Esophagus muscularis mucosa (tissue), 4 donors: ENCODE measurements around the gene GJC1. TPM values are rescaled to one million over a fixed set of nuclear protein-coding genes. Genes with fewer than 3 reads are reported as not detected.

ENCODE experiments used
- DNase-seq: peaks from one replicate; pipeline ENCODE4 v3.0.0-alpha.2; 2017; ENCODE audit errors: extremely low spot score
- H3K27ac ChIP-seq, 4 donors: fragments of 200-600 bp; sonication (generic); replicated peaks in 1 of 4; 1 replicate in 3 of 4; 2 replicates in 1 of 4; pipeline ENCODE4 v1.5.1; 2016 to 2019; ENCODE audit warnings: mild to moderate bottlenecking in 1 of 4
- H3K27me3 ChIP-seq, 4 donors: fragments of 200-600 bp; sonication (generic); one replicate each; pipeline versions ENCODE4 v1.5.1 to v1.6.0; 2016 to 2019
- H3K36me3 ChIP-seq, 4 donors: fragments of 200-600 bp; sonication (generic); one replicate each; pipeline ENCODE4 v1.5.1; 2016 to 2019
- H3K4me1 ChIP-seq, 4 donors: fragments of 200-600 bp; sonication (generic); one replicate each; pipeline ENCODE4 v1.5.1; 2016 to 2019
- H3K4me3 ChIP-seq, 4 donors: fragments of 200-600 bp; sonication (generic); 1 replicate in 2 of 4; 2 replicates in 2 of 4; pipeline ENCODE4 v1.5.1; 2016 to 2019; ENCODE audit warnings: mild to moderate bottlenecking in 4 of 4, moderate library complexity in 1 of 4
- H3K9me3 ChIP-seq, 4 donors: fragments of 200-600 bp; sonication (generic); 1 replicate in 3 of 4; 2 replicates in 1 of 4; pipeline ENCODE4 v1.5.1; 2016 to 2019
- EP300 ChIP-seq: sonication (generic); formaldehyde crosslinking; IDR thresholded peaks from one replicate; pipeline ENCODE4 v1.6.1; 2017; ENCODE audit warnings: antibody characterized with exemption
- POLR2A ChIP-seq: fragments of 450-650 bp; IDR thresholded peaks from one replicate; pipeline ENCODE4 v1.6.1; 2017; ENCODE audit warnings: antibody characterized with exemption, moderate library complexity, mild to moderate bottlenecking, low read depth
- POLR2AphosphoS5 ChIP-seq, 2 donors: sonication (generic); formaldehyde crosslinking; IDR thresholded peaks; one replicate each; pipeline ENCODE4 v1.6.1; 2017; ENCODE audit warnings: antibody characterized with exemption in 2 of 2
- WGBS: methylation state at CpG from one replicate; pipeline ENCODE4 v1.1.5; 2018; 5-methylcytosine and 5-hydroxymethylcytosine counted together
- intact Hi-C: fragments of 100-400 bp; cut with DNase I; formaldehyde crosslinking; loops from one replicate; pipeline ENCODE4 v1.15.1; 2023
- total RNA-seq, 4 donors: library from RNA; depleted of rRNA; stranded (reverse); fragments of >200 nt; gene quantifications; one replicate each; pipeline versions ENCODE4 v1.1.0 to v1.2.1, GENCODE V29; 2016
- TF ChIP-seq, protein P1 (sequence below), 3 experiments: fragments of 200-600 bp in 2 of 3; fragments of 450-650 bp in 1 of 3; sonication (generic) in 2 of 3; IDR thresholded peaks; one replicate each; pipeline ENCODE4 v1.5.1; 2017 to 2019; ENCODE audit warnings: antibody characterized with exemption in 3 of 3, mild to moderate bottlenecking in 2 of 3, moderate library complexity in 1 of 3

The GJC1 gene
- total RNA-seq, 4 donors from 2014 or later, result 26.5 to 61.9 (median 37.4) TPM

DNA sequence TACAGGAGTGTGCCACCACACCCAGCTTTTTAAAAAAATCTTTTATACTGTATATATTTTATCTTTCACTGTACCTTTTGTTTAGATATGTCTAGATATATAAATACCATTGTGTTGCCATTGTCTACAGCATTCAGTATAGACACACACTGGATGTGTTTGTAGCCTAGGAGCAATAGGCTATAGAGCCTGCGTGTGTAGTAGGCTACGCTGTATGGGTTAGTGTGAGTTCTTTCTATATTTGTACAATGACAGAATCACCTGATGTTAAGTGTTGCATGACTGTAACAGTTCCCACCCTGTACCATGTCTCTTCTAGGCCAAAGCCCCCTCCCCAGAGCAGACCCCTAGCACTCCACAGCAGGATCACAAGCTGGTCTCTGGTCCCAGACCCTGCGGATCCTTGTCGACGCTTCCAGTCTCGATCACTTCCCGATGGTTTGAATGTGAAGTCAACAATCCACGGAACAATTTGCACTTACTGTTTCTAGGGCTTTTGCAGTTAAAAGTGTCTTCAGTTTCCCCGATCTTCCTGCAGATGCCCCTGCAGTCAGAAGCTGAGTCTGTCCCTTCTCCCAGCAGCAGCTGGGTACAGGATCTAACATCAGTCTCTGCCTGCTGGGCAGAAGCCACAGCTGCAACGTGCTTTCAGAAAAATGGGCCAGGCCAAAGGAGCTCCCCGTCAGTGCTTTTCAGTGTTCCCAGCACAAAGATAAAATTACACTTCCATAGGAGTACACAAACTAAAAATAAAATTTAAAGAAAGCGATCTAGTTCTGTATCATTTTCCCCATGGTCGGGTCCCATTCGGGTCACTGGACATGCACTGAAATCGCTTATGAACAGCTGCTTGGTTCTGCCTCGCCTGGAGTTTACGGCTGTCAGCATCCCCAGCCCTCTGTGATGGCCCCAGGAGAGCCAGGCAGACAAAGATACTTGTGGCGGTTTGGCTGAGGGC lies 35.9 kb downstream of the GJC1 start:
- H3K9me3 ChIP-seq, result no peaks in the 10 kb centered on the region
- H3K27ac ChIP-seq, result peak overlapping the region; percentile 84 to 91 (median 86)
- no peaks in the 10 kb centered on the region for H3K27me3 ChIP-seq
- no peak for DNase-seq
- H3K4me3 ChIP-seq, result peak overlapping the region in 2 of 4 donors; percentile 10 to 50
- 69% methylated on average over 18 of the region's 18 CpGs for WGBS
- TF ChIP-seq EP300 (no peak), POLR2A (no peak), POLR2AphosphoS5 (IDR thresholded peaks at IDR 0.05) (no peak)
- TF ChIP-seq, protein P1, sequence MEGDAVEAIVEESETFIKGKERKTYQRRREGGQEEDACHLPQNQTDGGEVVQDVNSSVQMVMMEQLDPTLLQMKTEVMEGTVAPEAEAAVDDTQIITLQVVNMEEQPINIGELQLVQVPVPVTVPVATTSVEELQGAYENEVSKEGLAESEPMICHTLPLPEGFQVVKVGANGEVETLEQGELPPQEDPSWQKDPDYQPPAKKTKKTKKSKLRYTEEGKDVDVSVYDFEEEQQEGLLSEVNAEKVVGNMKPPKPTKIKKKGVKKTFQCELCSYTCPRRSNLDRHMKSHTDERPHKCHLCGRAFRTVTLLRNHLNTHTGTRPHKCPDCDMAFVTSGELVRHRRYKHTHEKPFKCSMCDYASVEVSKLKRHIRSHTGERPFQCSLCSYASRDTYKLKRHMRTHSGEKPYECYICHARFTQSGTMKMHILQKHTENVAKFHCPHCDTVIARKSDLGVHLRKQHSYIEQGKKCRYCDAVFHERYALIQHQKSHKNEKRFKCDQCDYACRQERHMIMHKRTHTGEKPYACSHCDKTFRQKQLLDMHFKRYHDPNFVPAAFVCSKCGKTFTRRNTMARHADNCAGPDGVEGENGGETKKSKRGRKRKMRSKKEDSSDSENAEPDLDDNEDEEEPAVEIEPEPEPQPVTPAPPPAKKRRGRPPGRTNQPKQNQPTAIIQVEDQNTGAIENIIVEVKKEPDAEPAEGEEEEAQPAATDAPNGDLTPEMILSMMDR (IDR thresholded peaks at IDR 0.05), result no peak
- H3K4me1 ChIP-seq, result peaks cover 44 to 53% (median 51%) of the 10 kb centered on the region in 4 donors
- H3K36me3 ChIP-seq, result no peaks in the 10 kb centered on the region
- intact Hi-C loops, result no loop called here

DNA sequence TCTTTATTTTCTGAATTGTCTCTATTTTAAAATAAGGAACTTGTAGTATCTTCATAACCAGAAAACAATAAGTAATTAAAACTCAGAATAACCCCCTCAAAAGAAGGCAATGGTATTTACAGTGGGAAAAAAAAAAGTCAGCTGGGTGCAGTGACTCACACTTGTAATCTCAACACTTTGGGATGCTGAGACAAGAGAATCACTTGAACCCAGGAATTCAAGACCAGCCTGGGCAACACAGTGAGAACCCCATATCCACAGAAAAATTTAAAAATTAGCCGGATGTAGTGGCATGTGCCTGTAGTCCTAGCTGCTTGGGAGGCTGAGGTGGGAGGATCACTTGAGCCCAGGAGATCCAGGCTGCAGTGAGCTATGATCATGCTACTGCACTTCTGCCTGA lies 37.8 kb downstream of the GJC1 start:
- Histone ChIP-seq H3K27ac (no peak overlapping the region), H3K9me3 (no peaks in the 10 kb centered on the region), H3K4me3 (no peak overlapping the region), H3K27me3 (no peaks in the 10 kb centered on the region), H3K4me1 (peaks cover 39 to 41% (median 40%) of the 10 kb centered on the region in 4 donors), H3K36me3 (no peaks in the 10 kb centered on the region)
- intact Hi-C loops, result no loop called here
- DNase-seq, result no peak
- 86% methylated on average over 1 of the region's 1 CpG for WGBS
- TF ChIP-seq EP300 (no peak), POLR2A (no peak), POLR2AphosphoS5 (IDR thresholded peaks at IDR 0.05) (no peak)
- TF ChIP-seq, protein P1 (IDR thresholded peaks at IDR 0.05), result no peak

DNA sequence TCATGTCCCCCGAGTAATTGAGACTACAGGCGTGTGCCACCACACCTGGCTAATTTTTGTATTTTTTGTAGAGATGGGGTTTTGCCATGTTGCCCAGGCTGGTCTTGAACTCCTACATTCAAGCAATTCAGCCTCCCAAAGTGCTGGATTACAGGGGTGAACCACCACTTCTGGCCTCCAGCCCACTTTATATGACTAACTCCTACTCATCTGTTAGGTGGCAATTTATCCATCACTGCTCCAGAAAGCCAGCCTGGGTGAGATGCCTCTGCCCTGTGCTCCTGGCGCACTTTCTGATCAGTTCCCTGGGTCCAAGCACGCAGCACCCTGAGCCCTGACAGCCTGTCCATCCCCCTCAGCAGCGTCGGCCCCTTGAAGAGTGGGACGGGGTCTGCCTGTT lies 41.9 kb downstream of the GJC1 start:
- peaks cover 15 to 24% (median 20%) of the 10 kb centered on the region in 4 donors for H3K4me1 ChIP-seq

DNA sequence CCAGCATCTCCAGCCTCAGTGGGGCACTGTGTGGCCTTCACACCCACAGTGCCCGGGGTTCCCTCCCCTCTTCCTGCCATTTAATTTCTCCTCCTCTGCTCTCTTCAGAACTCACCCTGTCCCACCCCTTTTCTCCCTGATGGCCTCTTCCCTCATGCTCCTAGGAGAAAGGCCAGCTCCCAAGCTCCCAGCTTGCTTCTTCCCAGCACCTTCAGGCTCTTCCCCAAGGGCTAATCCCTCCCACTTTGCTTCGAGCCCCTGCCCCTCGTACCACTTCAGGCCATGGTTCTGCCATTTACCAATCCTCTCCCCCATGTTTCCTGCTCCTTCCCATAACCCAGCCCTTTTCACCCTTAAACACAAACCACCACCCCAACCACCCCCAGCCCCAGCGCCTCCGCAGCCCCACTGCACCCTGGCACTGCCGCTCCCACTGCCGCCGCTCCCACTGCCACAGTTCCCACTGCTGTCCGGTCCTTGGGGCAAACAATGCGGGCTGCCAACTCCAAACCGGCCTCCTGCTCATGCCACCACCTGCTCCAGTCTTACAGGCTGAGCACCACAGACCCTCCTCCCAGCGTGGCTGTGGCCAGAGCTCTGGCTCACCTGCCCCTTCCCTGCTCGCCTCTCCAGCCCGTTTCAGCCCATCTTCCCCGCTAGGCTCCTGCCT lies 42.7 kb downstream of the GJC1 start:
- Histone ChIP-seq H3K4me3 (no peak overlapping the region), H3K27ac (peak overlapping the region; percentile 4 to 57 (median 36)), H3K36me3 (no peaks in the 10 kb centered on the region), H3K4me1 (peaks cover 21 to 31% (median 27%) of the 10 kb centered on the region in 4 donors), H3K27me3 (no peaks in the 10 kb centered on the region), H3K9me3 (no peaks in the 10 kb centered on the region)
- TF ChIP-seq POLR2A, result no peak
- TF ChIP-seq, protein P1 (IDR thresholded peaks at IDR 0.05), result no peak
- no peak for TF ChIP-seq POLR2AphosphoS5 (IDR thresholded peaks at IDR 0.05)
- TF ChIP-seq EP300, result no peak
- intact Hi-C loops, result no loop called here
- WGBS, result 75% methylated on average over 15 of the region's 15 CpGs
- no peak for DNase-seq

More for the DNA sequence above, 41.9 kb downstream of the GJC1 start:
- no peak overlapping the region for H3K4me3 ChIP-seq
- DNase-seq, result no peak
- no peaks in the 10 kb centered on the region for H3K9me3 ChIP-seq
- no peak for TF ChIP-seq POLR2AphosphoS5 (IDR thresholded peaks at IDR 0.05)
- H3K27me3 ChIP-seq, result no peaks in the 10 kb centered on the region
- H3K36me3 ChIP-seq, result no peaks in the 10 kb centered on the region
- intact Hi-C loops, result no loop called here
- 87% methylated on average over 7 of the region's 7 CpGs for WGBS
- no peak overlapping the region for H3K27ac ChIP-seq

DNA sequence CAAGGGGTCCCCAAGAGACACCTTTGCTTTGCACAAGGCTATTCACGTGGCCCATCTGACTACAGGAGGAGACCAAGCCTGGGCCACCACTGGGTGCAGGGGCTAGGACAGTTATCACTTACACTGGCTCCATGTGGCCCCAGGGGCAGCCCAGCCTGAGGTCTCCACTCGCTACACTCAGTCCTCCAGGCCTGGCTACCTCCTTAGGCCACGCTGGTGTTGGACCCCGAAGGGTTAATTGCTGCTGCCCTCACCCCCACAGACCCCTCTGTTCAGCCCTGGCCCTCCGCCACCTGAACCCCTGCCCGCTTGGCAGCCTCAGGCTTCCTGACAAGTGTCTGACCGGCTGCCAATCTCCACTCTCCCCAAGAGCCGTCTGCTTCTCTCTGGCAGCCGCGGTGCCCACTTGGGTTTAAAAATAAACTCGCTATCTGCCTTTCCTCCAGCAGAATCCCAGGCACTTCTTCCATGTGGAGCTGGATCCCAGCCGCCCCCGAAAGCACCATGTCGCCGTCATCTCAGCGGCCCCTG lies 43.5 kb downstream of the GJC1 start:
- no peaks in the 10 kb centered on the region for H3K9me3 ChIP-seq
- no peaks in the 10 kb centered on the region for H3K36me3 ChIP-seq
- peak overlapping the region; percentile 4 to 57 (median 36) for H3K27ac ChIP-seq
- intact Hi-C loops, result no loop called here
- no peaks in the 10 kb centered on the region for H3K27me3 ChIP-seq
- H3K4me3 ChIP-seq, result no peak overlapping the region
- TF ChIP-seq, protein P1 (IDR thresholded peaks at IDR 0.05), result no peak
- no peak for TF ChIP-seq POLR2AphosphoS5 (IDR thresholded peaks at IDR 0.05)
- TF ChIP-seq EP300, result no peak
- no peak for TF ChIP-seq POLR2A
- DNase-seq, result no peak
- 41% methylated on average over 14 of the region's 16 CpGs for WGBS
- peaks cover 29 to 38% (median 35%) of the 10 kb centered on the region in 4 donors for H3K4me1 ChIP-seq
